ENCODE data around the gene SMYD2. TPM values are rescaled to one million over a fixed set of nuclear protein-coding genes. Genes with fewer than 3 reads are reported as not detected.

Gene SMYD2
- total and polyA plus RNA-seq, 2 of the 8 experiments (the other 6 are each of a cell fraction or from before 2014, with no cell fraction given) = 3.0 to 5.2 TPM

GRCh38 chr1:214380396-214380795 is 99.4 kb downstream of the SMYD2 start:
- Histone ChIP-seq H2BK5ac (ENCODE audit: low read depth, low read length) (no peak overlapping the region), H3K36me3 (ENCODE audit: control insufficient read depth in 2 of 4, insufficient read depth in 4 of 4, low read length in 3 of 4) (peaks cover 14 to 44% (median 25%) of the 10 kb centered on the region in 4 experiments)
- WGBS, 2 experiments (ENCODE audit: extremely low coverage in 1 of 2, insufficient coverage in 1 of 2, insufficient read length in 1 of 2, insufficient replicate concordance in 2 of 2, low coverage in 1 of 2, low lambda C conversion rate in 2 of 2, missing lambda C conversion rate in 1 of 2) = 90% methylated on average over 3 of the region's 3 CpGs; no CpG with 5 or more reads in 1 of the 2 experiments

More at GRCh38 chr1:214380396-214380795, 99.4 kb downstream of the SMYD2 start:
- no peak overlapping the region for H2BK20ac ChIP-seq (ENCODE audit: low read length)
- H2AFZ ChIP-seq (ENCODE audit: low read length) = no peak overlapping the region
- no peak overlapping the region for H3K4me3 ChIP-seq (ENCODE audit: extremely low read depth in 1 of 4, insufficient read depth in 2 of 4, low read depth in 3 of 4, low read length in 4 of 4)
- ChIA-PET CTCF (ENCODE audit: partially characterized antibody) (interaction anchor here (0.8 to 3.3 kb wide), 10 partner anchors 9 to 205 kb away, joined by 3 to 13 read pairs (median 4); no protein-coding TSS in a partner anchor), POLR2A (ENCODE audit: partially characterized antibody) (no interaction called here)
- TF ChIP-seq MAX (IDR thresholded peaks at IDR 0.05) (no peak), SAP30 (IDR thresholded peaks at IDR 0.05; ENCODE audit: insufficient read depth, insufficient replicate concordance, low read length) (no peak), ATF3 (IDR thresholded peaks at IDR 0.05; ENCODE audit: insufficient read depth, low read depth, low read length) (no peak), GABPA (IDR thresholded peaks at IDR 0.05; ENCODE audit: borderline replicate concordance, insufficient read depth, low read length) (no peak), JUN (IDR thresholded peaks at IDR 0.05; ENCODE audit: low read depth, low read length) (no peak), EP300 (IDR thresholded peaks at IDR 0.05; ENCODE audit: borderline replicate concordance in 1 of 2, low read depth in 2 of 2, low read length in 2 of 2) (no peak), RFX5 (IDR thresholded peaks at IDR 0.05; ENCODE audit: borderline replicate concordance, low read depth, low read length) (no peak), JUND (IDR thresholded peaks at IDR 0.05; ENCODE audit: low read length) (no peak), CBX8 (IDR thresholded peaks at IDR 0.05; ENCODE audit: borderline replicate concordance, low read depth, low read length) (no peak), SRF (IDR thresholded peaks at IDR 0.05; ENCODE audit: low read depth, low read length) (no peak), NRF1 (IDR thresholded peaks at IDR 0.05; ENCODE audit: low read depth, low read length) (no peak)
- H3K4me1 ChIP-seq (replicated peaks in 1 of 4; ENCODE audit: control insufficient read depth in 3 of 4, insufficient read depth in 4 of 4, low read length in 3 of 4) = peaks cover 0 to 14% (median 8%) of the 10 kb centered on the region in 4 experiments; a peak in 4 of 7 replicates
- no peak overlapping the region for H2AK5ac ChIP-seq (ENCODE audit: low read depth, low read length)
- H3K9ac ChIP-seq (replicated peaks in 1 of 4; ENCODE audit: extremely low read depth in 1 of 4, low read depth in 3 of 4, low read length in 3 of 4) = no peak overlapping the region
- H3K18ac ChIP-seq (ENCODE audit: extremely low read depth, low read length) = no peak overlapping the region
- no peak overlapping the region for H3K27ac ChIP-seq (ENCODE audit: low read depth, low read length)
- H2BK12ac ChIP-seq (ENCODE audit: low read depth, low read length) = no peak overlapping the region
- no peak overlapping the region for H3K23ac ChIP-seq (ENCODE audit: insufficient read length)
- peak overlapping the region in 1 of 2 experiments; percentile 20; a peak in 2 of 4 replicates for H3K4me2 ChIP-seq (ENCODE audit: insufficient read depth in 1 of 2, low read depth in 2 of 2, low read length in 2 of 2)
- no peaks in the 10 kb centered on the region; a peak in 1 of 4 replicates for H3K79me2 ChIP-seq (ENCODE audit: control insufficient read depth in 1 of 2, insufficient read depth in 2 of 2, low read length in 2 of 2)
- no peaks in the 10 kb centered on the region for H4K20me1 ChIP-seq (replicated peaks in 1 of 2; ENCODE audit: control insufficient read depth in 1 of 2, insufficient read depth in 2 of 2, low read length in 2 of 2)
- H4K91ac ChIP-seq (replicated peaks; ENCODE audit: insufficient read length, low read length) = no peak overlapping the region
- no peak overlapping the region for H2BK15ac ChIP-seq (ENCODE audit: low read length)
- H3K14ac ChIP-seq (ENCODE audit: insufficient read length) = no peak overlapping the region
- no peaks in the 10 kb centered on the region for H3K27me3 ChIP-seq (replicated peaks in 1 of 4; ENCODE audit: control insufficient read depth in 3 of 4, extremely low read depth in 1 of 4, insufficient read depth in 3 of 4, low read length in 3 of 4)
- DNase-seq (ENCODE audit: low read depth in 1 of 2, low spot score in 2 of 2) = no peak
- no peak overlapping the region for H3K4ac ChIP-seq (replicated peaks; ENCODE audit: insufficient read length, low read depth, low read length)
- no peak for FAIRE-seq
- H3K9me3 ChIP-seq (ENCODE audit: insufficient read depth in 2 of 2, low read depth in 1 of 2, low read length in 1 of 2) = no peaks in the 10 kb centered on the region
- H3K23me2 ChIP-seq (ENCODE audit: low read depth, low read length) = no peaks in the 10 kb centered on the region
- H4K5ac ChIP-seq (ENCODE audit: insufficient read length, low read depth, low read length) = no peak overlapping the region
- H3K56ac ChIP-seq (replicated peaks; ENCODE audit: insufficient read length, low read depth, low read length) = no peak overlapping the region
- no peak overlapping the region for H4K8ac ChIP-seq (ENCODE audit: extremely low read depth, insufficient read depth, low read length)
- H3K79me1 ChIP-seq (ENCODE audit: low read depth, low read length) = no peaks in the 10 kb centered on the region; the same call in 1 of the 2 replicates
- no peak overlapping the region for H2BK120ac ChIP-seq (replicated peaks; ENCODE audit: low read depth, low read length)

Data from H1 (cell line).